NCI-H226 (cell line): ENCODE data around the gene CST9L.

Experiments used
- DNase-seq: peaks from one replicate; pipeline ENCODE4 v3.0.0-alpha.2; 2015

CST9L gene, protein sequence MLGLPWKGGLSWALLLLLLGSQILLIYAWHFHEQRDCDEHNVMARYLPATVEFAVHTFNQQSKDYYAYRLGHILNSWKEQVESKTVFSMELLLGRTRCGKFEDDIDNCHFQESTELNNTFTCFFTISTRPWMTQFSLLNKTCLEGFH

DNA sequence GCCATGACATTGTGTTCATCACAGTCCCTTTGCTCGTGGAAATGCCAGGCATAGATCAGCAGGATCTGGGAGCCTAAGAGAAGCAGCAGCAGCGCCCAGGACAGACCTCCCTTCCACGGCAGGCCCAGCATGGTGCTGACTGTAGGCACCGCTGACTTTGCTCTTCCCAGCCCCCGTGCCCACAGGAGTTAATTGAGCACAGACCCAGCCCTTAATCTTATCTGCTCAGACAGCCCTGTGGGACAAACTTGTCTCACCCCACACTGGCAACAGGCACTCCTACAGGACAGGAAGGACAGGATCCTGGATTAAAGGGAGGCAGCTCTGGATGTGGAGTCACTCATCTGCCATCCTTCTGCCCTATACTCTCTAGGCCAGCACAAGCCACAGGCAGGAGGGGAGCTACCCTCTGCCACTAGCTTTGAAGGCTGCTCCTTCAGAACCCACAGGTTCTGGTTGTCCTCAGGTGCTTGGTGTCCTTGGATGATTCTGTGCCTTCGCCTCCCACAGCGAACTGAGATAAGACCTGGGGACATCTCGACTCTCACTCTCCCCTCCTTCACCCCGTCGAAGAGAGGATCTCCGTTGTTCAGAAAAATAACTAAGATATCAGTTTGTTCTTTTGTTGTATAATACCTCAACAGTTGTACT lies at the start of gene CST9L:
Gene CST9L, minus strand, starts transcription at position 165 of the 651 bp plus-strand sequence. Its CDS starts 34 bp downstream, at position 131.
- DNase-seq = no peak

DNA sequence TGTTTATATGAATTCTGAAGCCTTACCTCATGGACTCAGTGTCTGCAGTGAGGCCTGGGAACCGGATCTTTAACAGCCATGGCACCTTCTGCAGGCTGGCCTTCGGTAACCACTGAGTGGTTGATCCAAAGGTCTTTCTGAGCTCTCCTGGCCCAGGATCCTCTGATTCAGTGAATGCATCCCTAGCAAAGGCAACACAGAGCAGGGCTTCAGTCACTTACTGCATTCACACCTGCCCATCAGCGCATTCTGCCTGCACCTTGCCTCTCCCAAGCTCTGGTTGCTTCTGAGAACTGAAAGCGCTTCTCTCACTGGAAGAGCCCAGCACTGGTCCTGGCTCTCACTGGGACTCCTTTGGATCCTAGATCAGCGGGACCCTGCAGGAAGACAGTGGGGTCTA lies 45.9 kb upstream of the CST9L start:
- DNase-seq = no peak

DNA sequence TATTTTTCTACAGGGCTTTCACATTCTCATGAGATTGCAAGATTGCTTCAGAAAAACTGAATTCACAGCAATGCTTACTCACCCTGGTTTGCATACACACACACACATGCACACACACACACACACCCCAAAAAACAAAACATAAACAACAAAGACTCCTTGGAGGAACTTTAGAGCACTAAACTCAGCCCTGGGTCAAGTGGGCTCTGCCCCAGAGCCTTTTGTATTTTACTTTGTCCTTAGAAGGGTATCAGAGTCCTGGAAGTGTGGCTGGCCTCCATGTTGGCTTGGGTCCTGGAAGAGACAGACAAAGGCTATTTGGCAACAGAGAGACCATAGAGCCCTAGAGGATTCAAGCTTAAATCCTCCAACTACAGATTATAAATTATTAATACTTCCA lies 45.4 kb upstream of the CST9L start:
- no peak for DNase-seq

DNA sequence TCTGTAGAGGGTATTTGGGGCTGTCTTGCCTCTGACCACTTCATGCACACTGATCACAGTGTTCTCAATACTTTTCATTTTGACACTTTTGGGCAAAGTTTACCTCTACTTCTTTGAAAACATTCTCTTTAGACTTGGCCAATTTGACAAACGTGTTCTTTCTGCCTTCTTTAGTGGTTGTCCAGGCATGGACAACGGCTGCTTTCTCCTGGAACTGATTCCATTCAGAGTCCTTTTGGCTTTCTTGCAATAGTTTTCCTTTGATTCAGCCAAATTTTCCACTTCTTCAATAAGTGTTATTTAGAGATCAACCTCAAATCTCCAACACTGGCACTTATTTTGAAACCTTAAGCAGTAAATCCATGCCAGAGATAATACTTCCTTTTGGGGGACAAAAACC lies 44.1 kb upstream of the CST9L start:
- no peak for DNase-seq

DNA sequence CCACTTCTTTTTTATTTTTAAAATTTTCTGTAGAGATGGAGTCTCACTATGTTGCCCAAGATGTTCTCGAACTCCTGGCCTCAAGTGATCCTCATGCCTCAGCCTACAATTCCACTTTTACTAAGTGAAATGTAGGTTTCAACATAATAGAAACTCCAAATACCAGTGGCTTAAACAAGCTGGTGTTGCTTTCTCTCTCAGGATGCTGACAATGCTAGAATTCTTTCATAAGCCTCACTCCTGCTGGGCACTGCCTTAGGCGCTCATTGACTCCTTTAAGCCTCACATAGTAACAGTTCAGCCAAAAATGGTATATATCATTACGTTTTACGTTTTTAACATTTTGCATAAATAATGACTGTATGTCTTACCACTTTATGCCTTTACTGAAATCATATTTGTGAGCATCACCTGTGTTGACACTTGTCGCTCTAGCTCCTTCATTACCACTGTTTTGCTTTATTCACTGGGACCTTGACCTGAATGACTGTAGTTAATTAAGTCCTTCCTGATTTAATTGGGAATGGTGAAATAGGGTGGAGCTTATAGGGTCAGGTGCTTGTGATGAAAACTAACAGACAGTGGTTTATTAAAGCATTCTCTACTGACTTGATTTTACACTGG lies 41.3 kb upstream of the CST9L start:
- DNase-seq = no peak

DNA sequence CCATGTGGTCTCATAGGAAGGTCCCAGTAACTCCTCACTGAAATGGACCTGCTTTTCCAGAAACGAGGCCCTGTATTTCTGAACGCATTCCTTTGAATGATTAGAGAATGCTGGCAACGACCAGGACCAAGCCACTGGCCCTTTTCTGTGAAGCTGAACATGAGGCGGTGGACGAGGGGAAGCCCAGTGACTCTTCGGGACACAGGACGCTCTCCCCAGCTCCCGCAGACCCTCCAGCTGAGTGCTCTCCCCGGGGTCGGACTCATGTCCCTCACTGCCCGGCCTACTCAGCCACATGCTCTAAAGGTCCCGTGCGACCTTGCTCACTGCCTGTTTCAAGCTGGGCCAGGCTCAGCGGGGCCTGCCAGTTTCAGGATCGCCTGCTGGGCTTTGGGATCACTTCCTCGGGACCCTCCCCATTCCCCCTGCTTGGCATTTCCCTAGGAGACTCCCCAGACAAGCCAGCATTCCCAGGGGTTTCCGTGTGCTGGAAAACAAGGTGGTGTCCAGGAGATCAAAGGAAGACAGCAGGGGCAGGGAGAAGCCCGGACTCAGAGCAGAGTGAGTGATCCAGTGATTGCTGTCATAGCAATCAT lies 40.1 kb upstream of the CST9L start:
- DNase-seq = no peak

DNA sequence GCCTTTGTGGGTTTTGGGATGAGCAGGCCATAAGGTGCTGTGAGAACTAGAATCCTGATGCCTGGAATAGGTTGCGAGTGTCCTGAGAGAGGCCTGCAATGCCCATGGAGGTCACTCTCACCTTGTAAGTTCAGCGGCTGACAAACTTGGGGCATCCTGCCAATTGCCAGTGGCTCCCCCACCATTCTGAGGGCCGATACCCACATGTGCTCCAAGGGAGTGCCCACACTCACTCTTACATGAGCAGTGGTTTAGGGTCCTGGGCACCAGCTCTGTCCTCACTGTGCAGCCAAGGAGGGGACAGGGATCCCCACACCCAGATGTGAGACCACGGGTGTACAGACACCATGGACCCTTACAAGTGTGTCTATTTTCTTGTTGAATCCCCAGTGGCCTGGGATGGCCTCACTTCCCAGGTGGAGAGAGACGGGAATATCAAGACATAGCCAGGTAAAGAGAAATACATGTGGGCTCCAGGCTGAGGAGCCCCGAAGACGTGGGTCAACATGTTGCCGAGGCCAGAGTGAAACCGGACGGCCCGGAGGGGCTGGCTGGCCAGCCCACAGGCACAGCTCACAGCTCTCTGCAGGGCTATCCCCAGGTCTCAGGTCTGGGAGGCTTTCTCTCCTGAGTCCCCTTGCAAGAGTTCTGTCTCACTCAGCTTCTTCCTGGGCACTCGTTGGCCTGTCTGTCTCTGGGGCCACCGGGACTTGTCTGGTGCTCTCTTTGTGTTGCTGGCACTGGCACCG lies 39.4 kb upstream of the CST9L start:
- DNase-seq = no peak

DNA sequence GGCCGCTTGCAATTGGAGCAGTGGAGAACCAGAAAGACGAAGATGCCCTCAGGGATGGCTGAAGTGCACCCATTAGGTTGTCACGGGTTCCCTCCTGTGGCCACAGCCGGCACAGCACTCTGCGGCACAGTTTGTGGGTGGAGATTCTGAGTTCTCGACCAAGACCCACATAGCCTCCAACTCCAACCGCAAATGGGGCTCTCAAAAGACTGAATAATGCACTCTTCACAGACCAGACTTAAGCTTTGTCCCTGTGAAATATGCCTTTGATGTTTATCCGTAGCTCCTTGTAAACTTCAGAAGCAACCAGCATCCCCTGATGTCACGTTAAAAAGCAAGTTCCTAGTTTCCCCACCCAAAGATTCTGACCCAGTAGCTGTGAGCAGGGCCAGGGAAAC lies 38.4 kb upstream of the CST9L start:
- DNase-seq = peak; percentile 30

DNA sequence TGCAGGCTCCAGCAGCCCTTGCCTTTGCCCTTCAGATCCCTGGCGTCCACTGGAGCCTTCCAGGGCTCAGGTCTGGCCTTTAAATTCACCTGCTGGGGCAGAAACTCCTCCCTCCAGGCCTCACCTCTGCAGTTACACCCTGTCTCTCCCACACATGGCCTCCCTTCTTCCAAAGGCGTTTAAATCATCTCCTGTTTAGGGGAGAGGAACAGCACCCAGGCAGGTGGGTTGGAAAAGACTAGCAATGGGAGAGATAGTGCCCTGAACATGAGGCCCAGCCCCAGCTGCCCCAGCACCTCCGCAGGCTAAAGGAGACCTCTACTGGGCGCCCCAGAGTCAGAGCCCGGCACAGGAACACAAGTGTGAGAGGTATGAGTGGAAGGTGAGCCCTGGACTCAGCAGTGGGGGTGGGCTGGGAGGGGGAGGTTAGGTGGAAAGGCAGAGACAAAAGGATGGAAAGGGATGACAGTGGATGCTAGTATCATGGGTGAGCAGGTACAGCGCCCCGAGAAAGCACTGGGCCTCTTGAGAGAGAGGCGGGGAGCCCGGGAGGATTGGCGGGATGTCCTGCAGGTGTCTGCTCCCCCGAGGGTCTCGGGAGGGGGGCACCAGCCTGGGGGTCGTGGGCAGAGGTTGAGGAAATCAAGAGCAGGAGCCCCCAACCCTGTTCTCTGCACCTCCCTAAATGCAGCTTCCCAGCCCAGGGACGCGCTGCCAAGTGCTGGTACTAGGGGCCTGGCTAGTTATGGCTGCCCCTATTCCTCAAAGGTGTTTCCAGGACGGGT lies 37.8 kb upstream of the CST9L start, which contains the start of gene CST9:
Gene CST9, minus strand, starts transcription at position 51 of the 785 bp plus-strand sequence. CDS start 53 bp downstream, outside the sequence.
- no peak for DNase-seq

DNA sequence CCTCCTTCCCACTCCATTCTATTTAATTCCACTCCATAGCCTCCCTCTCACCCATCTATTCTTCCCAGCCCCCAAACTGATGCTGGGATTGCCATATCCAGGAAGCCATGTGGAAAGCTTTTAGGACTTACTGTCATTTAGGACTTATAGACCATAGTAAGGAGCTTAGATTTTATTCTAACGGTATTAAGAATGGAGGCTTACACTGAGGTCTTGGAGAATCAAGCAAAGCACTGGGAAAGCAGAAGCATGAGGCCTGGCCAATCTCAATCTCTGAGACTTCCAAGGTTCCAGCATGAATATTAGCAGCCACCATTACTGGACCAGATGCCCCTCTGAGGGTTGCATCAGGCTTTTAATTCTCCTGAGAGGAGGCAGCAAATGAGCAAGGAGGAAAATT lies 36.0 kb upstream of the CST9L start:
- no peak for DNase-seq

DNA sequence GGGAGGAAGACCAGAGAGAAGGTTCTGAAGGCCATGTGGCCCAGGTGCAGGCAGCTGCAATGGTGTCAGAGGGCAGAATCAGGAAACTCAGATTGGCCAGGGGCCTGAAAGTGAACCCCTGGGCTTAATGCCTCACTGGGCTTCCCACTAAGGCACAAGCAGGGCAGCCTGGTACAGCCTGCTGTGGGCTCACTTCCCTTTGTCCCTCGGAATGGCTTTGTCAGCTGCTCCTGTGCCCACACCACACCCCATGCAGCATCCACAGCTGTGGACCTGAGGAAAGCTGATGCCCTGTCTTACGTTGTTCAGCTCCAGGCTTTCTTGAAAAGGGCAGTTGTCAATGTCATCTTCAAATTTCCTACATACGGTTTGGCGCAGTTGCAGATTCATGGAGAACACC lies 35.0 kb upstream of the CST9L start:
- DNase-seq = no peak

DNA sequence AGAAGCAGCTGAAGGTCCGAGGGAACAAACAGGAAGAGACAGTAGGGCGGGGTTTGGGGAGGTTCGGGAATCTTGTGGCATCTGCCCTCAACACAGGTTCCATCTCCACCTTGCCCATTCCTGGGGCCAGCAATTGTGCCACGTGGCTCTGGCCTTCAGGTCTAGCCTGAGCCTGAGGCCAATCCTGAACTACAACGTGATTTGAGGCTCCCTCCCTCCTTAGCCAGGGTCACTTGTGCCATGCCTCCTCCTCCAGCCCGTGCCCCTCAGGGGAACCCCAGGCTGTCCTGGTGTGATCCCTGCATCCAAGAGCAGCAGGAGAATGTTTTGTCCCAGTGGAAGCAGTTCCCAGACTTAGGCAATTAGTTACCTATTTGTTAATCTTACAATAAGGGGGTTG lies 34.4 kb upstream of the CST9L start:
- no peak for DNase-seq

DNA sequence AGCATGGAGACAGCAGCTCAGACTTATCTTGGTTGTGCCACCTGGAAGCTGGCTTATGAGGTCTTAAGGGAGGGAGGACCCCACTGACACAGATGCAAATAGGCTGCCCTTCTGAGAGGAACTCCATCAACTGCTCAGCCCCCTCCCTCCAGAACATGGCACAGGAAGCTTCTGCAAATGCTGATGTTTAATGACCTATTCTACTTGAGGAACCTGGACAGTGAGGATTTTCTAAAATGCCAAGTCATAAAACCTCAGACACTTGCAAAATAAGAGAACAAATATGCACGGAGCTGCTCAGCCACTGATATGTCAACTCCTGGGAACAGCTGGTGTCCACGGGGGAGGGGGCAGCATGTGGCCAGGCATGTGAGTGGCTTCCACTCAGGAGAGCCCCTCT lies 34.0 kb upstream of the CST9L start:
- no peak for DNase-seq

DNA sequence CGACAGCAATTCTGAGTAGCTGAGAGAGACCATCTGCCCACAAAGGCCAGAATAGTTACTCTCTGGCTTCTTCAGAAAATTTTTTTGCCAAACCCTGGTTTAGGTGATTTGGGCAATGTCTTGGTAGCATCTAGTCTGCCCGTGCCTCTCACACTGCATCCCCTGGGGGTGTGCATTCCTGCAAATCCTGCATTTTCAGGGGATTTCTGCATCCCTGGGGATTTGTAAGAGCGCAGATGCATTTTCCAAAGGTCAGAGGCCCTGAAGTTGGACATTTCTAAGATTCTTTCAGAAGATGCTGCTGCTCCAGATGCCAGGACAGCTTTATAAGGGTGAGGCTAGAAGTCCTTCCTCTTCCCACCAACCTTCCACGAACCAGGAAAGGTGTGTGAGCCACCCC lies 33.4 kb upstream of the CST9L start:
- DNase-seq = no peak

DNA sequence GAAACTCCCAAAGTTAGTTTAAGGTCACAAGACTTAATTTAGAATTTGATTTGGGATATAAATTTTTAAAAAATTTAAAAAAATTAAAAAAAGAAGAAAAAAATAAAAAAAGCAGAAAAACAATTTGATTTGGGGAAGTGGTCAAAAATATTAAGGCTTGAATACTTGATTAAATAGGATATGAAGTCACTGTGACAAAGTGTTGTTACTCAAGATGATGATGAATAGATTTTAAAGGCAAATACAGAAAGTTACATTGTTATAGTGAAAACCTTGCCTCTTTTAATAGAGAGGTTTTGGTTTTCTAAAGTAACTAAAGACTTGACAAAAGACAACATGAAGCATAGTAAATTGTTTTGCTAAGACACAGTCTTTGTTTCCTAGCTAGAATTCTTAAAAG lies 30.2 kb upstream of the CST9L start:
- no peak for DNase-seq

DNA sequence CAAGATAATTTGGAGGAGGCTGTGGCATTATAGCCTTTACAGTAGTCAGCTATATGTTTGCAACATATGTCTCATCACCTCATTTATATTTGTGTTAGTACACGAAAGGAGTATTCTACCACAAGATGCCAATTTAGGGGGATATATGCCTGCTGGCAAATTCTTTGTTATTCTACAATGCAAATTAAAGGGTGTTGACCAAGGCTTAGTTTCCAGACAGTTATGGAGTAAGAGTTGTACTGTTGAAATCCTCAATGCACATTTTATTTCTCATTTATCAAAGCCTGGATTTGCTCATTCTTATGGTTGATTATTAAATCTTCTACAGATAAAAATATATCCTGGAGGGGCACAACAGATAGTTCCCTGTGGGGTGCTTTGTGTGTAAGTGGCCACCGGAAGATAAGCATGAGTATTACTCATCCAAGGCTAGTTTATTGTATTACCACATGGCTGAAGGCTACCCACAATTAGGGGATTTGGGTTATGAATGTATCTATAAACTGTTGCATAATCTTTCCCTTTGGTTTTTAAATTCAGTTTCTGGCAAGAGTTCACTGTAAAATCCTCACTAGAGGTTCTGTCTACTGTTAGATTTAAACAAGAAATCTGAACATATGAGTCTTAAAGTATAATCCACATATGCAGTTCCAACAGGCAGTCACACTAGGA lies 28.4 kb upstream of the CST9L start:
- peak; percentile 10 for DNase-seq

DNA sequence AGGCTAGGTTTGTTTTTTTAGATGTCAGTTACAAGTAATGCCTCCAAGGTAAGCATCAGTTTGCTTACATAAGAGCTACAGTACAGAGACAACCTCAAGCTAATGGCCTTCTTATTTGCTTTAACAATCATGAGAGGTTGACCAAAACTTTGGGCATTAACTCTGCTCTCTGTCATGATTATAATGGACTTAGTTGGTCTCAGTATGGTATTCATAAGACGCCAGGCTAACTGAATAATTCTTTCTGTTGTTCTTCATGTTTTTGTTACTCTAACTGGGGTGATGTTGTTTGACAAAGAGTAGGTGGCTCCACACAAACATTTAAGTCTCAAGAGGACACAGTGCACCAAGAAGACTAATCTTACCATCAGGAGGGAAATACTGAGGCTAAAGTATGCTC lies 27.7 kb upstream of the CST9L start:
- no peak for DNase-seq

DNA sequence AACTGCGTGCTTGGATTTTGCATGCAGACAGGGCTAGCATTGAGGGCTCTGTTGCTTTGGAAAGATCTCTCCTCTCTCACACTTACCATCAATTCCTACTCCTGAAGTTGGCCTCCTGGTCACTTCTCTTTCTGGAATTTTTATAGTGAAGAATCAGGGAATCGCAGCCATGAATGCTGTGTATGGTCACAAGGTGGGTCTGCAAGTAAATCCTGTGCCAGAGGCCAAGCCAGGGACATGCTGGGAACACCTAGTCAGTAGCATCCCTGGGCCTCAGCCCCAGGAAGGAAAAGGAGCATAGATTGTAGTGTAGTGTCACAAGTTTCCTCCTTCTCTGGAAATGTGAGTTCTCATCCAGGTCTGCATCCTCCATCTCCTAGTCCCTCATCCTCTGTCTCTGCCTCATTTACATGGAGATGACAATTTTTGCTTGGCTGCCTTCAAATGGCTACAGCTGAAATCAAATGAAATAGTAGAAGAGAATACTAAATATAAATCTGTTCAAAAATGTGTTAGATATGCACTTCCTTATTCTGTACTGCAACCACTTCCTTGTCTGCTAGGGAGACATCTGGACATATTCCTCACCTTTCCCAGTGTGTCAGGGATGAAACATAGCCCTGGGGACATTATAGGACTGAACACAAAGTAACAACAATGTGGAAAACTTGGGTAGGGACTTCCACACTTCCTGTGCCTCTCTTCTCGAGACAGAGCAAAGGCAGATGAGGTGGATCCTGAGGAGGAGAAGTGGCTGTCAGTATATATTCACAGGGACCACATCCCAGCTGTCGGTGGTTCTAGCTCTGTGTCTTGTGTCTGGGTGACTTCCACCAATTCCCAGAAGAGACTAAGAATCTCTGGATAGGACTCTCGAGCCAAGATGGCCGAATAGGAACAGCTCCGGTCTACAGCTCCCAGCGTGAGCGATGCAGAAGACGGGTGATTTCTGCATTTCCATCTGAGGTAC lies 20.4 kb upstream of the CST9L start:
- no peak for DNase-seq

DNA sequence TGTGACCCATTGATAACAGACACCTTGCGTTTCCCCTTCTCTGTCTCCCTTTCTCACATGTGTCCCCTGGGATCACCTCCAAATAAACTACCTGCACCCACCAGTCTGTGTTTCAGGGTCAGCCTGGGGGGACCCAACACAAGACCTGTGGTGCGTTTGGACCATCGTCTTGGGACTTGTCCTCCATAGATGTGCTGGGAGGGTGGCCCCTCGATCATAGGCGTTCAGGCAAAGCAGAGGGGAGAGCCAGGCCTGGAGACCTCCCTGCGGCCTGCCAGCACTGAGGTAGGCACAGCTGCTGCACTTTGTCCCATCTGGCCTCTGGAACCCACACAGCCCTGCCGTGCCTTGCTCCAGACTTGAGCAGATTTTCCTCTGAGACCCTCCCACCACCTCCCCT lies 19.3 kb upstream of the CST9L start:
- no peak for DNase-seq

DNA sequence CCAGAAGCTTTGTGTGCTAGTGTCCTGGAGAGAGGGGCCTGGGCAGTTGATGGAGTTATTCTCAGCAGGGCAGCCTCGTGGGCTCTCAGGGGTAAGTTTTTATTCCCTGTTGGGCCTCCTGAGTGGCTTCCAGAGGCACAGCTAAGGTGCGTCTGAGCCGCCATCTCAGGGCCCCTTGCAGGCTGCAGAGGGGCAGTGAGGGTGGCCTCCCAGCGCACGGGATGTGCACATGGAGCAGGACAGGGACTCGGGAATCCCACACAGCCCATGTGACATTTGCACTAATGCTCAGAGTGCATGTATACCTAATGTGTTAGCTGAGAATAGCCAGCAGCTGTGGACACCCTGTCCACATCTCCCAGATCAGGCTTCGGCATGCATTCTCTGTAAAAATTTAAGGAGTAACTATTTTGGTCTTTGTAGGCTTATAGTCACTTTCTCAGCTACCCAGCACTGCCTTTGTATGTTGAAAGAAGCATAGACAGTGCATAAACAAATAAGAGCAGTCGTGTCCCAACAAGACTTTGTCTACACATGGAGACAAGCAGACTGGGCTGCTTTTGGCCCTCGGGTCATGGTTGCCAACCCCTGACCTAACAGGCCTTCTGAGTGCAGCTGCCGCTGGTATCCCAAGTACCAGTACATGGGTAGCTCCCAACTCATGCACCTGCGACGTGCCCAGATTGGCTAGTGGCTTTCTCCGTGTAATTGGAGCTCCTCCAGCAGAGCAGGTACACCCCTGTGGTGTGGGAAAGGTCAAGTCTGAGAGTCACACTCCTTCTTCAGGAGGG lies 18.6 kb upstream of the CST9L start:
- DNase-seq = no peak
